Mesenchymal stem cell (in vitro differentiated cells and primary cell): ENCODE data around the gene SLC22A14. TPM values are rescaled to one million over a fixed set of nuclear protein-coding genes. Genes with fewer than 3 reads are reported as not detected.

Source experiments
- small RNA-seq: library from polyadenylated mRNA; stranded (forward); fragments of <200 nt; extraction: miRNeasy Mini kit (QIAGEN cat#:217004); gene quantifications from one replicate; pipeline ENCODE3, GENCODE V24; 2013; ENCODE audit warnings: low read depth

SLC22A14 gene

Small RNA genes within 50 kb of the gene (small RNA-seq; reads per million reads assigned to genes)
- gene RNU6-235P = not detected
